Urothelium cell line (cell line): ENCODE results near the gene PDE4D.
"Not testable (repeated sequence)": the region's sequence is repeated elsewhere in the genome, so short reads cannot be mapped to it uniquely, and the experiment has no call there.

Experiments
- DNase-seq: peaks from one replicate; pipeline ENCODE4 v3.0.0; 2011; ENCODE audit warnings: low spot score, mixed read lengths
- FAIRE-seq: peaks from 2 replicates; lab custom pipeline; 2011; peaks lifted over from hg19 to GRCh38; lab: Jason Lieb, UNC

The PDE4D gene

DNA sequence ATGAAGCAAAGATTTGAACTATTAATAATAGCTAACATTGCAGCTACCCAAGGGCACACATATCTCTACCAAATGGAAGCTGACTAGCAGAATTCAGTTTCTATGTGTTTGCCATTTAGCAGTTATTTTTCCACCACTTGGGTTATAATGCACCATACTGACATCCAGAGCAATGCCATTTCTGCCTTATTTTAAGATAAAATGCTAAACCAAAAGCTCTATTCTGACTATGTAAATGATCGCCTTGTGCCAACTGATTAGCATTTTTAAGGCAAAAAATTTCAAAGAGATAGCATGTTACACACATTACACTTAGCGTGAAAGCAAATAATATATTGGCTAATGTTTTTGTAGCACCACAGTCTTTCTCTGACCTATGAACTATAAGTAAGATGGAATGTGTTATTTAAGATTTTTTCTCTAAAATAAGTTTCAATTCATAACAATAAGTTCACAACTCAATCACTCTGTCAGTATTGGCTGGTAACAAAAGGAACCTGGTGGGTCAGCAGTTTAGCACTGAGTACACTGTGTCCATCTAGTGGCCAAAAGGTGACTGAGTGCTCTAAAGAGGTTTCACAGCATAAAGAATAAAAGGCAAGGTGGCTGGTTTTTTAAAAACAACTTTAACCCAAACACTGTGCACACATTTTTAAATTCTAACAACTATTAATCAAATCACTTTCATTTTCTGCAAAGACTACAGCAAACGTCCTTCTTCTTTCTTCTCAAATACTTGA, 443.5 kb downstream of the PDE4D start:
- peak; percentile 10 for DNase-seq
- FAIRE-seq: no peak

DNA sequence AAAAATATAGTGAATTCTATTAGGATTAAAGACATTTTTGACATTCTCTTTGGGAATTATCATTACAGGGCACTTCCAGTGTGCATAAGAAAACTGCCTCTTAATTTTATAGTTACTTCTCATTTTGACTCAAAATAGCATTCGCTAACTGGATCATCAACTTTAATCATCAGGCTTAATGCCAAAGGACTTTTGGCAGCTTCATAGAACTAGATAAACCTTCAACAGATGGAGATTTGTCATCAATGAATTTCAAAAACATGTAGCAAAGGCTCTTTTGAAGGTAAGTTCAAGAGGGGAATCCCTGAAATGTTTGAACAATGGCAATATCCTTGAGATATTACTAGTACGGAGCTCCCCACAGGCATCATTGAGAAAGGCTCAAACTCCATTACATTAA, 447.2 kb downstream of the PDE4D start:
- no peak for DNase-seq
- no peak for FAIRE-seq

DNA sequence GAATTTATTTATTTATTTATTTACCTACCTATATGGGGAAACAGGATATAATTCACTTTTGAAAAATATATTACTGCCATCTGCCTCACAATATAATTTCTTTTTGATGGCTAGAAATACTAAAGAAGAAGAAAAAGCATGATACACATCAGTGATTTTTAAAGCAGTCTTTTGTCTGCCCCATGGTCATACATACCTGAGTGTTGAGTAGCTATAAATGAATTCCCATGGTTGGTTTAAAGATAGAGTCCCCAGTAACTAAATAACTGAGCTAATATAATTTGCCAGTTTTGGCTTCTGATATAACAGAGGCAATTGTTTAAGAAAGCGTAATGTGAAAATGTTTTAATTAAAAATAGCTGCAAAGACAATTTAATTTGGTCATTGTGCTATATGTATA, 447.8 kb downstream of the PDE4D start:
- DNase-seq: no peak
- no peak for FAIRE-seq

DNA sequence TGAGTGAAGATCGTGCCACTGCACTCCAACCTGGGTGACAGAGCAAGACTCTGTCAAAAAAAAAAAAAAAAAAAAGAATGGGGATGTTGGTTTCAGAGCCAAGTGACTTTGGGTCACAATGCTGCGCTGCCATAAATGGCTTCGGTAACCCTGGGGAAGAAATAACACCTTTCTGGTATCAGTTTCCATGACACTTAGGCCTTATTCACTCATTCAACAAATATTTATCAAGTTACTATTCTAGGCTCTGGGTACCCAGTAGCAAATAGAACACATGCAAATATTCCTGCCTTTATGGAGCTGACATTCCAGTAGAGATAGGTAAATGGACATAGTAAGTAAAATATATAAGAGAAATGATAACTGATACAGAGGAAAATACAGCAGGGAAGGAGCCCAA, 454.2 kb downstream of the PDE4D start:
- no peak for DNase-seq

DNA sequence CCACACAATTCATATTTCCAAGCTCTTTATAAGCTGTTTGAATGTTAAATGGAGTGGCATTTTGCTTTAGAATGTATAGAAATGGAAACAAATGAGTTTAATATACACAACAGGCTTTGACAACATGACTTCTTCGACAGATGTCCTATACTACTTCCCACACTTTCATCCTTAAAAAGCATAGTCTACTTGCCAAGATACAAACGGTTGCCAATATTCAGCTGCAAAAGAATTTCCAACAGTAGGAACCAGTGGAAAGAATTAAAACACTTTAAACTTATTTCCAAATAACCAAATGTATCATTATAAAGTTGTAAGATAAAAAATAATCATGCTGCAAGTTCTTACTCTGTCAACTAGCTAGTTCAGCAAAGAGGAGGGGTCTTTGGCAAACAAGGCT, 456.4 kb downstream of the PDE4D start:
- FAIRE-seq: no peak

More for the DNA sequence above, 454.2 kb downstream of the PDE4D start:
- FAIRE-seq: no peak

DNA sequence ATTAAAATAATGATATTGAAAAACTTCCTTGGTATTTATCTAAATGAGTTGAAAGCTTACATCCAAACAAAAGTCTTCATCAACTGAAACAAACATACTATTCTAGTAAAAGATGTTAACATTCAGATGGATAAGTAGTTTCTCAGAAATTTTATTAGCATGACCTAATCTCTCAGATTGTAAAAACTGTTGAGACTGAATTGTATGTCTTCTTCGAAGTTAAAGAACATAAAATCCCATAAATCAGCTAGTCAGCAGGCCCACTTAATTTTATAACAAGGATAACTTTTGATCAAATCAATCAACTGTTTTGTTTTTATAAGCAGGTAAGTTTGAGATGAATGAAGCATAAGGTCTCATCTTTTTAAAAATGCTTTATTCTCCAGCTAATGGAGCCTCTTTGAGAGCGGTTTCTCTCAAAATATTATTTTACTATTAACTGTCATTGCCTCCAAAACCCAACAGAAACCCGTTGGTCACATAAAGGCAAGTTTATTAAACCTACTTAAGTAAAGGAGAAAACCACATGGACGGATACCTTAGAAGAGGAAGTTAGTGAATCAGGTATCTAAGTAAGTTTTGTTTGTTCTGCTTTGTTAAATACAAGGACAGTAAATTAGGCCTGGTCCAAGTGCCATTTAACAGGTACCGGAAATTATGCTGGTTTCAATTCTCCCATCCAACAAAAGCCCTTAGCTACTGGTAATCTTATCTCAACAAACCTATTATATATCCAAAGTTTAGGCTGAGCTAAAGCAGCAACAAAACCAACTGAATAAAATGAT, 457.0 kb downstream of the PDE4D start:
- FAIRE-seq: no peak
- DNase-seq: no peak

More for the DNA sequence above, 456.4 kb downstream of the PDE4D start:
- no peak for DNase-seq

DNA sequence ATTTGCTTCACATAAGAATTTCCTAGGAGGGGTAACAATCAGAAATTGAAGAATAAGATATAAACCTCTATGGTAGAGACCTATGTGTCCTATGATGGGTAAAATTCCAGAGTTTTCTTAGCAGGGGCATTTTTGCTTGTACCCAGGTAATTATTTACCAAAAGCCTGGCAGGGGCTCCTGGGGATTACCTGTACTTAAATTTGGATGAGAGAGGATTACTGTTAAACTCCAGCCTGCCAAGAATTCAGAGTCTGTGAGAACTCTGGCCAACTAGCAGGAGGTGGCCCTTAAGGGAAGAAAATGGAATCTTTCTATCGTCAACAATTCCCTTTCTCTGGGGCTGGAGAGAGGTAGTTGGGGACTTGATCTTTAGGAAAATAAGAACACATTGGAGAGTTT, 460.4 kb downstream of the PDE4D start:
- no peak for DNase-seq
- no peak for FAIRE-seq

DNA sequence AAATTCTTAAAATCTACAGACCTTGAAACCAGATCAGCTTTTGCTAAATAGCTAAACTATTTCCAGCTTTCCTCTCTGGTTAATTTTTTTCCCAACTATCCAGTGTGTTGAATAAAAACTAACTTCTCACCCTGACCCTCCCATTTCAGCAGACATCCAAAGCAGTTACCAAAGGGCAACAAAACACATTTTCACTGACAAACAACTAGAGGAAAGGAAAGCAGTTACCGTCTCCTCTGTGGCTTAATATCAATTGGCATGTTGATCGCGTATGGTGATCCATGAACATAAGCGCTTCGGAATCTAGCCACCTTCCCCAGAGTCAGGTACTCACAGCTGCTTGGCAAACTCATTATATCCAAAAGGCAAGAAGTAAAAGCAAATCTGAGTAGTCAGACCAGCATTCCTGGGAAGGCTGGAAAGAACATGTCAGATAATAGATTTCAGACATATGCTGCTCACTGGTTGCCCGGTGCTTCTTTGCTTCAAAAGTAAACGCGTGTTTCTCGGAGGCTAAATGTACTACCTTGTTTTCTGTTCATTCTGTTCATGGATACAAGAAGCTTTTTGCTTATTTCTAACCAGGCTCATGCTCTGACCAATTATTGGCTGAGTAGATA, 463.4 kb downstream of the PDE4D start:
- FAIRE-seq: no peak

DNA sequence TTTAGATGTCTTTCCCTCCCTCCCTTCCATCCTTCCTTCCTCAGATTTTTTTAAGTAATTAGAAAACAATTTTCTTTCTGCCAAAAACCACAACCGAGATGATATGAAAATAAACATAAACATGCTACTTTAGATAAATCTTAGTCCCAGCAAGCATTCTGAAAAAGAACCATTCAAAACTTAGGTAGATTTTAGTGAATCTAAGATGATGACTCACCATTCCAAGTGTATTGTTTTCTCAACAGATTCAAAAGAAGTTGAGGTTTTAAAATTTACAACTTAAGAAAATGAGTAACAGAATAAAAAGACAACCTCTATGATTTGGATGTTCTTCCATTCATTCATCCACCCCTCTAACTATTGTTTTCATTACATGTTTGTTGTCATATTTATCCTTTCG, 465.1 kb downstream of the PDE4D start:
- FAIRE-seq (no peak), DNase-seq (no peak)

More for the DNA sequence above, 463.4 kb downstream of the PDE4D start:
- no peak for DNase-seq

DNA sequence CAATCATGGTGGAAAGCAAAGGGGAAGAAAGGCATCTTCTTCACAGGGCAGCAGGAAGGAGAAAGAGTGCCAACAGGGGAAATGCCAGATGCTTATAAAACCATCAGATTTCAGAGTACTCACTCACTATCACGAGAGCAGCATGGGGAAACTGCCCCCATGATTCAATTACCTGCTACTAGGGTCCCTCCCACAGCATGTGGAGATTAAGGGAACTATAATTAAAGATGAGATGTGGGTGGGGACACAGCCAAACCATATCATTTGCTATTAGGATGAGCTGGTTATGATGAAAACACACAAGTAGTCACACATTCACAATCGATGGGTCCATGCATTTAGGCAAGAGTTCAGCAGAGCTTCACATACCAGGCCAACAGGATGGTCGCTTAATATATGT, 469.0 kb downstream of the PDE4D start:
- FAIRE-seq (no peak), DNase-seq (no peak)

DNA sequence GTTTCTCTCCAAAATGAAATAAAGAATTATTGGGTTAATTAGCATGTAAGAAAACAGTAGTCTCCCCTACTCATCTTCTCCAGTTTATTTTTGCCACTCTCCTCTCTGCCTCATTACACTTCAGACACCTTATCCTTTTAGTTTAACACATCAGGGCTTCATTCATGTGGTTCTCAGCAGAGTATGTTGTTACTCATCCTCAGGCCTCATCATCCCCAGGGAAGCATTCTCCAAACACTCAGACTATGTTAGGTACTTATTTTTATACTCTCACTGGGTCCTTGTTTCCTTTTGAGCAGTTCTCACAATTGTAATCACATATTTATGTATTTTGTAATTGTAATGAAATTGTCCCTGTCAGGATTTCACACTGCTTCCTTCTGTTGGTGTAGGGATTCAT, 470.5 kb downstream of the PDE4D start:
- DNase-seq: no peak
- FAIRE-seq: no peak

DNA sequence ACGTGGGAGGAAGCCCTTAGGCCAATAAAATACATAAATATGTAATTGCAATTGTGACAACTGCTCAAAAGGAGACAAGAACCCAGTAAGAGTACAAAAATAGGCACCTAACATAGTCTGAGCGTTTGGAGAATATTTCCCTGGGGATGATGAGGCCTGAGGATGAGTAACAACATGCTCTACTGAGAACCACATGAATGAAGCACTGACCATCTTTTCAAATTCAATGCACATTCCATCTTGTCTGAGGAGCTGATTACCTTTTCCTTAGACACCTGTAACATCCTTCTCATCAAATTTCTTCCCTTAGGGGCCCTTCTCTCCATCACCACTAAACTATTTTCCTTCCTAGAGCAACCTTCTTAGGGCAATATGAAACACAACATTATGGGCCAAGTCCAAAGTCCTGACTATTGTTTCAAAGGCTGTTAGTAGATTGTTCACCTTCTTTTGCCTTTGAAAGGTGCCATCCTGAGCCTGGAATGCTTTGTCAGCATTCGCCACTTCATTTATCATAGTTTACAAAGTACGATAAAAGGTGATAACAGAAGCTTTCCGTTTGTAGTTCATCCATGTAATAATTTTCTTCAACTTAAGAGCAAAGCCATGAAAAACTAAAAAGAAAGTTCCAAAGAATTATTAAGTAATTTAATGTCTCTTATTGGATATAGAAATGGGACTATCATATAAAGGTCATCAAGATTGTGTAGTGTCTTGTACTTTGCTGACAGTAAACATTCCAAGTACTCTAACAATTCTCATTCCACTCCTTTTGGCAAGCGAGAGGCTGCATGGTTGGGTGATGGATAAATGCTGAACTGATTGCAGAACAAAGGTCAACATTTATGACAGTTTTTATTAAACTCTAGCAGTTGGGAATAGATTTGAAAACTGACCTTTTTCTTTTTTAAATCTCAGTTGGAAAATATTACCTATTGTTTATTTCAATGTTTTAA, 471.3 kb downstream of the PDE4D start:
- FAIRE-seq: no peak
- DNase-seq: no peak

DNA sequence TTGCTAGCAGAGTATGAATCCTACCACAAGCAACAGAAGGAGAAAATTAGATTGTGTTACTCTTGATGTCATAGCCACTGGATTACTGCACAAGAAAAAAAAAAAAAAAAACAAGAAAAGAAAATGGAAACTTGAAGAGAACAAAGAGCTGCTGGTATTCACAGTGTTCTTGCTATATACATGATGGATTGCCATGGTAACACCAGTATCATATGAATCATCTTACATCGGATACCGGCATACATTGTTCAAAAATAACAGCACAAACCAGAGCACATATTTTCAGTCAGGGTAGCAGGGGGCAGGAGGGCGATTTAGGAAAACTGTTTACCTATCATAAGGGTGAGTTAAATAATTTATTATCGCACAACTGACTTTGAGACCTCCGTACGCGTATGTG, 472.9 kb downstream of the PDE4D start:
- no peak for FAIRE-seq
- DNase-seq: no peak

DNA sequence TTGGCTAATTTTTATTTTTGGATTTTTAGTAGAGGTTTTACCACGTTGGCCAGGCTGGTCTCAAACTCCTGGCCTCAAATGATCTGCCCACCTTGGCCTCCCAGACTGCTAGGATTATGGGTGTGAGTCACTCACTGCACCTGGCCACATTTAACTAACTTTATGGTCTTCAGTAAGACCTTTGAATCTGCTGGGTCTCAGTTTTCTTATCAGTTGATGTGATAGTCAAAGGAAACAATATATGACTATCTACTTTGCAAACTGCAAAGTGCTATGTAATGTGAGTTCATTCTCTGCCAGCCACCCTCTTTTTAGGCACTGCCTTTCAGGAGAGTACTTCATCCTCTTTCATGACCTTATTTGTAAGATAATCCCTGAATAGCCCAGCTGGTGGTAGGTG, 474.7 kb downstream of the PDE4D start:
- FAIRE-seq (no peak), DNase-seq (no peak)

DNA sequence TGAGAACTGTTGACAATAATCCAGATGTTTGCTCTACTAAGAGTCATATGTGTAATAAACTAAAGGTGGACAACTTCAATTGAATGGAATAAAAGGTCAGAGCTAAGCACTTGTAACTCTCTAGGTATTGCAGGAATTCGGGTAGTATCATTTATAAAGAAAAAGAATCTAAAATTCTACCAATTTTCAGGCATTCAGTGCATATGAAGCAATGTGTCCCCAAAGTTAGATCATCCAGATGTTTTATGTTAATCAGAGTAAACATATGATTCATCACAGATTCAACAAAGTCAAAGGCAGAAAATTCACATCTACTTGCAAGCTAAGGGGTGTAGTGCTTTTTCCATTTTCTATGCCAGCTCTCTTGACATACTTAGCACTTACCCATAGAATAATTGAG, 477.1 kb downstream of the PDE4D start:
- DNase-seq (no peak), FAIRE-seq (no peak)

DNA sequence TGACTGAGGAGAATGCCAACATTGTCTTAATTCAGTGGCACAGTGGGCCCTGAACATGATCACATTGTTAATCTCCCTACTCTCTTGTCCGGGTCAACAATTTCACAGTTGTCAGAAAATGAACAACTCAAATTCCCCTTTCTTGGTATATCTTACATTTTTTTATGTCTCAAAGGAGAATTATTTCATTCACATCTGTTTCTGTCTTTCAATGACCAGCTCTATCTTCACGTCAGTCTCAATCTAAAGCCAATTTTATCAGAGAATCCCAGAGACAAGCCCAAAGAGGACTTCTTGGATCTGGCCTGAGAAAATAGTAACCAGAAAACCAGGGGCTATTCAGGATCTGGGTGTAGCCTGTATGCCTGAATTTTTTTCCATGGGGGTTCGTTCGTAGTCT, 477.5 kb downstream of the PDE4D start:
- FAIRE-seq (no peak), DNase-seq (no peak)

DNA sequence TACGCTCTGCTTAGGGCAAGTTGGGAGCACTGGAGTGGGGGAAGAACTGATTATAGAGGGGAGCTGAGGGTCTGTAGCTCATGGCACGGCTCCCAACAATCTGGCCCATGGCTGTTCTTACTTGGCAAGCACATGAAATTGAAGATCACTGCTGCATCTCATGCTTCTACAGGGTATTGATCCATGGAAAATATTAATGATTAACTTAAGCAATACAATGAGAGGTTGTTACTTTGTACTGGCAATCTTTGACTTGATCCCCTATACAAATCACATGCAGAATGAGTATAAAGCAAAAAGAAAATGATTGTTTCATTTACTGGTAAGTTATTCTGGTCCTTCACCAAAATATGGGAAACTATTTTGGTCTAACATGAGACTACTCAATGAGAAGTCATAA, 481.1 kb downstream of the PDE4D start:
- DNase-seq: no peak
- FAIRE-seq: no peak

DNA sequence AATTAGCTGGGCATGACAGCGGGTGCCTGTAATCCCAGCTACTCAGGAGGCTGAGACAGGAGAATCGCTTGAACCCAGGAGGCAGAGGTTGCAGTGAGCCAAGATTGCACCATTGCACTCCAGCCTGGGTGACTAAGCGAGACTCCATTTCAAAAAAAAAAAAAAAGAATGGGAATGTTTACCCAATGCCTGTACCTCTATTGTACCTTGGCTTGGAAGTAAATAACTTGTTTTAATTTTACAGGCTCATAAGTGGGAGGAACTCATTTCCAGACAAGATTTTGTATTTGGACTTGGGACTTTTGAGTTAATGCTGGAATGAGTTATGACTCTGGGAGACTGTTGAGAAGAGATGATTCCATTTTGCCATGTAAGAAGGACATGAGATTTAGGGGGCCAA, 484.5 kb downstream of the PDE4D start:
- not testable (repeated sequence) for DNase-seq, FAIRE-seq

DNA sequence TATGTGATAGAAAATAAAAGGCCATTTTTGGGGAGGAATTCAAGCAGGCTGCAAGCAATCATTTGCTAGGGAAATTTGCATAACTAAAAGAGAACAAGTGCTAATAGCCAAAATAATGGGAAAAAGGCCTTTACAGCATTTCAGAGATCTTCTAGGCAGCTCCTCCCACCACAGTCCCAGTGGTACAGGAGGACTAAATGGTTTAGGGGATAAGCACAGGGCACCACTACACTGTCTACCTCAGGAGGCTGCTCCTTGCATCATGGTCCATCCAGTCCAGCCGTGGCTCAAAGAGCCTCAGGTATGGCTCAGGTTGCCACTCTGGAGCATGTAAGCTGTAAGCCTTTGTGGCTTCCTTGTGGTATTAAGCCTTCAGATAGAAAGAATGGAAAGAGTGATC, 485.6 kb downstream of the PDE4D start:
- DNase-seq: no peak
- no peak for FAIRE-seq

DNA sequence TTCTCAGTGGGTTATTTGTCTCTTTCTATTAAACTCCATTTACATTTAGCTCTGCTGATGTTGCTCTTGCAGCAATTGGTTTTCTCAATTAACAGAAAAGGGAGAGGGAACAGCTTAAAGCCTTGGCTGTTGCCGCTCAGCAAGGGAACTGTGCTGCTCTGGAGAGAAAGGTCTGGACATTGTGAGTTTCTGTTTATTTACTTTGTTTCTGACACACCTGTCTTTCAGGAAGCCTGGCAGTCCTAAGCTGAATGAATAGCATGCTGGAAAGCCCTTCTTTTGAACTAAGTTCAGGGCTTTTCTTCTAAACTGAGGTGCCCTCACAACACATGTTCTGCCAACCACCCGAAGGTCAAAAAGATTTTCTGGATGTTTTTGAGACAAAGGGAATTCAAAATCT, 491.9 kb downstream of the PDE4D start:
- DNase-seq: no peak
- no peak for FAIRE-seq

DNA sequence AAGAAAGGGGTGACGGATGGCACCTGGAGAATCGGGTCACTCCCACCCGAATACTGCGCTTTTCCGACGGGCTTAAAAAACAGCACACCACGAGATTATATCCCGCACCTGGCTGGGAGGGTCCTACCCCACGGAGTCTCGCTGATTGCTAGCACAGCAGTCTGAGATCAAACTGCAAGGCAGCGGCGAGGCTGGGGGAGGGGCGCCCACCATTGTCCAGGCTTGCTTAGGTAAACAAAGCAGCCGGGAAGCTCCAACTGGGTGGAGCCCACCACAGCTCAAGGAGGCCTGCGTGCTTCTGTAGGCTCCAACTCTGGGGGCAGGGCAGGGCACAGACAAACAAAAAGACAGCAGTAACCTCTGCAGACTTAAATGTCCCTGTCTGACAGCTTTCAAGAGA, 498.6 kb downstream of the PDE4D start:
- DNase-seq, FAIRE-seq: not testable (repeated sequence)
